ENCODE results near the gene BEST1.

DNA sequence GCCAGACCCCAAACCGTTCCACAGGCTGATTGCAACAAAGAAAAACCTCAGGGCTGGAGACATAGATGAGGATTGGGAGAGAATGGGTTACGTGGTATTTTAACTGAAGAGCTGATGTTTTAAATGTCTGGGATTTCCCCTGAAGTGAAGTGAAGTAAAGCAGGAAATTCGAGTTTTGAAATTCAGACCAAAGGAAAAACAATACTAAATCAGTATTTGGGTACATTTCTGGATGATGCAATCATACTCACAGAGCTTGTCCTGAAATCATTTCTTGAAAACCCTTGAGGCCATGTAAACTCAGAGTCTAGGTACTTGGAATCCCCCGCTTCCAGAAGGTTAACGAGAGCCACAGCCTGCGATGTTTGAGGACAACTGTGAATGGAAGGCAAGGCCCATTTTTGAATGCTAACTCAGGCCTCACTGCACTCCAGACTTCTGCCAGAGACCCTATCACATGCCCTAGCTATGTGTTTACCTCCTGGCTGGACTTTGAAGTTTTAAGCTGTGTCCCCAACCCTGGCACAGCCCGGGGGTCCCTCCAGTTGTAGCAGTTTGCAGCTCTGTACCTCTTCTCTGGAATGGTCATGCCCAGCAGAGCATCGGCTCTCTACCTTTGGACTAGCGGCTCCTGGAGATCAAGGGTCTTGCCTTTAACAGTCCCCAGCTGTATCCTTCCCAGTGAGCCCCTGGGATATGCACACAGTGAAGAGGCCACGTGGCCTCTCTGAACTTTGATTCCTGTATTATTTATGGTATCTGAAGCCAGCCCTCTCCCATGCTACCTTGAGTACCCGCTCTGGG, 22.7 kb downstream of the BEST1 start:
- TF ChIP-seq EZH2phosphoT487 (IDR thresholded peaks at IDR 0.05; ENCODE audit: insufficient read depth, low read depth) (no peak), EZH2 (IDR thresholded peaks at IDR 0.05; ENCODE audit: insufficient read depth, poor library complexity, severe bottlenecking) (no peak)

Measured in GM23248 (cell line).